Breast epithelium (tissue), 3 donors: ENCODE measurements around the gene BHLHE41.

Experiments used
- POLR2A ChIP-seq: fragments of 450-650 bp; IDR thresholded peaks from one replicate; pipeline ENCODE4 v1.6.1; 2016; ENCODE audit warnings: antibody characterized with exemption, mild to moderate bottlenecking, moderate library complexity
- TF ChIP-seq, protein P1 (sequence below), 3 donors: fragments of 450-650 bp; IDR thresholded peaks; one replicate each; pipeline ENCODE4 v1.5.1; 2016 to 2017; ENCODE audit warnings: antibody characterized with exemption in 3 of 3, mild to moderate bottlenecking in 3 of 3, moderate library complexity in 3 of 3

GRCh38 chr12:26138860-26139259 lies 14.0 kb upstream of the BHLHE41 start:
- TF ChIP-seq, protein P1, sequence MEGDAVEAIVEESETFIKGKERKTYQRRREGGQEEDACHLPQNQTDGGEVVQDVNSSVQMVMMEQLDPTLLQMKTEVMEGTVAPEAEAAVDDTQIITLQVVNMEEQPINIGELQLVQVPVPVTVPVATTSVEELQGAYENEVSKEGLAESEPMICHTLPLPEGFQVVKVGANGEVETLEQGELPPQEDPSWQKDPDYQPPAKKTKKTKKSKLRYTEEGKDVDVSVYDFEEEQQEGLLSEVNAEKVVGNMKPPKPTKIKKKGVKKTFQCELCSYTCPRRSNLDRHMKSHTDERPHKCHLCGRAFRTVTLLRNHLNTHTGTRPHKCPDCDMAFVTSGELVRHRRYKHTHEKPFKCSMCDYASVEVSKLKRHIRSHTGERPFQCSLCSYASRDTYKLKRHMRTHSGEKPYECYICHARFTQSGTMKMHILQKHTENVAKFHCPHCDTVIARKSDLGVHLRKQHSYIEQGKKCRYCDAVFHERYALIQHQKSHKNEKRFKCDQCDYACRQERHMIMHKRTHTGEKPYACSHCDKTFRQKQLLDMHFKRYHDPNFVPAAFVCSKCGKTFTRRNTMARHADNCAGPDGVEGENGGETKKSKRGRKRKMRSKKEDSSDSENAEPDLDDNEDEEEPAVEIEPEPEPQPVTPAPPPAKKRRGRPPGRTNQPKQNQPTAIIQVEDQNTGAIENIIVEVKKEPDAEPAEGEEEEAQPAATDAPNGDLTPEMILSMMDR (IDR thresholded peaks at IDR 0.05) = no peak
- TF ChIP-seq POLR2A = no peak
